Measurements from ENCODE around the gene PLCXD1.

- TF ChIP-seq CTCF (IDR thresholded peaks at IDR 0.05; ENCODE audit: poor library complexity) (no peak), EZH2phosphoT487 (IDR thresholded peaks at IDR 0.05; ENCODE audit: low read depth, severe bottlenecking, unreplicated experiment) (no peak), EZH2 (IDR thresholded peaks at IDR 0.05; ENCODE audit: borderline replicate concordance) (no peak)
Measured at GRCh38 chrX:334331-334891, 53.2 kb downstream of the PLCXD1 start.

Measured in hepatocyte (in vitro differentiated cells).